A375 (cell line): ENCODE data around the gene UNC13C. TPM values are rescaled to one million over a fixed set of nuclear protein-coding genes. Genes with fewer than 3 reads are reported as not detected.

Experiments used
- total RNA-seq: library from RNA; depleted of rRNA; stranded (reverse); fragments of >200 nt; shearing (Covaris generic); gene quantifications from 2 replicates; pipeline ENCODE4 v1.2.3, GENCODE V29; 2014; rRNA removed

Gene UNC13C
- total RNA-seq: 0.03 TPM in 1 of 2 replicates, not detected in the other

DNA sequence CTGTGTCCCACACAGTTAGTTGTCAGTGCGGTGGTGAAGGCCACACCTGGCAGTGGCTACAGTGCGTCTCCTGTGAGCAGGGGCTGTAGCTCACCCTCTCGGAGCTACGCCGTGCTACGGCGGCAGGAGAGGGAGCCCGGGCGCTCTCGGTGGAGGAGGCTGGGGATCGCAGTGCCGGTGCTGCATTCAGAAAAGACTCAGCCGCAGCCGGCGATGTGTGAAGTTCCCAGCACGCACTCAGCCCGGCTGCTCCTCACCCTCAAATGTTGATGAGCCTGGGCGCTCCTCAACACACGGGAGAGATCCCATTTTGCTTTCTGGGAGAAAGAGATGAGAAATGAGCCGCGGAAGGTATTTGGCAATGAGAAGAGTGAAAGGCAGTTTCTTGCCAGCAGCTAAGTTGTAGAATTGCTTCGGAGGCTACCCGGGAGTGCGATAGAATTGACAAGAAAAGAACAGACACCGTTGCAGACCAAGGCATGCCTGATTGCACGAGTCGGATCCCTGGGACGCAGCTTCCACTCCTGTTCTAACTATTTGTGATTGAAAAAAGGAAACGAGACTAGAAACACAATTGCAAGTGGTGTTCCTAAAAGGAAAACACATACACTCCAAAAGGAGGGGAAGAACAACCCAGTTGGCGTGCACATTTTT is at the start of gene UNC13C:
UNC13C (plus strand) TSS at position 189 of the 654 bp plus-strand sequence. CDS start 34,463 bp downstream, outside the sequence.

Other genes with a start within 250 kb of the UNC13C start
- gene WDR72, start 218.8 kb upstream of the UNC13C start, total RNA-seq: 10.9 and 11.0 TPM in 2 replicates